Type B pancreatic cell (in vitro differentiated cells): ENCODE results near the gene EFNA3. TPM values are rescaled to one million over a fixed set of nuclear protein-coding genes. Genes with fewer than 3 reads are reported as not detected.

Experiments used
- DNase-seq: peaks from one replicate; pipeline ENCODE4 v3.0.0; 2021; ENCODE audit warnings: mixed read lengths; ENCODE audit not compliant: unreplicated experiment; ENCODE audit errors: extremely low spot score
- H3K27ac Mint-ChIP-seq: 2 replicates; pipeline ENCODE4 v1.8.0; 2021; ENCODE audit warnings: mild to moderate bottlenecking, mixed read lengths
- H3K27me3 Mint-ChIP-seq: 2 replicates; pipeline ENCODE4 v1.8.0; 2021; ENCODE audit warnings: mixed read lengths
- H3K36me3 Mint-ChIP-seq: 2 replicates; pipeline ENCODE4 v1.8.0; 2021; ENCODE audit warnings: mixed read lengths
- H3K4me1 Mint-ChIP-seq: one replicate; pipeline ENCODE4 v1.8.0; 2021; ENCODE audit warnings: mixed read lengths; ENCODE audit not compliant: unreplicated experiment
- H3K4me3 Mint-ChIP-seq: 2 replicates; pipeline ENCODE4 v1.8.0; 2021; ENCODE audit warnings: mild to moderate bottlenecking, mixed read lengths
- H3K9me3 Mint-ChIP-seq: 2 replicates; pipeline ENCODE4 v1.8.0; 2021; ENCODE audit warnings: mixed read lengths
- CTCF ChIP-seq: fragments of 200-600 bp; sonication (generic); conservative IDR thresholded peaks from 2 replicates; pipeline ENCODE4 v1.5.0; 2021; ENCODE audit warnings: antibody characterized with exemption, mild to moderate bottlenecking
- total RNA-seq: library from RNA; stranded (reverse); gene quantifications from 2 replicates; pipeline ENCODE4 v1.2.1, GENCODE V29; 2021; ENCODE audit warnings: low replicate concordance

The EFNA3 gene
- total RNA-seq, 1 donor from 2014 or later: 4.7 TPM

- Mint-ChIP-seq H3K27me3 (peaks cover 60% of the 10 kb centered on the region), H3K27ac (no peak overlapping the region), H3K36me3 (no peaks in the 10 kb centered on the region), H3K9me3 (no peaks in the 10 kb centered on the region), H3K4me1 (peaks cover 27% of the 10 kb centered on the region), H3K4me3 (no peak overlapping the region)
- no peak for TF ChIP-seq CTCF
- DNase-seq: no peak
Observed at GRCh38 chr1:155076371-155076770, 2.3 kb upstream of the EFNA3 start.

- H3K4me3 Mint-ChIP-seq: peak overlapping the region; percentile 71
Observed at GRCh38 chr1:155077346-155077745, 1.3 kb upstream of the EFNA3 start.

GRCh38 chr1:155077758-155078445 lies 735 bp upstream of the EFNA3 start:
- H3K4me3 Mint-ChIP-seq: peak overlapping the region; percentile 77
- H3K36me3 Mint-ChIP-seq: no peaks in the 10 kb centered on the region
- H3K9me3 Mint-ChIP-seq: no peaks in the 10 kb centered on the region
- no peak for TF ChIP-seq CTCF
- peaks cover 58% of the 10 kb centered on the region for H3K27me3 Mint-ChIP-seq
- no peak for DNase-seq
- peak overlapping the region; percentile 26 for H3K27ac Mint-ChIP-seq
- peaks cover 22% of the 10 kb centered on the region for H3K4me1 Mint-ChIP-seq

More at GRCh38 chr1:155077346-155077745, 1.3 kb upstream of the EFNA3 start:
- DNase-seq: no peak
- H3K27me3 Mint-ChIP-seq: peaks cover 58% of the 10 kb centered on the region
- H3K27ac Mint-ChIP-seq: peak overlapping the region; percentile 26
- no peak for TF ChIP-seq CTCF
- no peaks in the 10 kb centered on the region for H3K36me3 Mint-ChIP-seq
- peaks cover 22% of the 10 kb centered on the region for H3K4me1 Mint-ChIP-seq
- no peaks in the 10 kb centered on the region for H3K9me3 Mint-ChIP-seq

- Mint-ChIP-seq H3K27ac (peak overlapping the region; percentile 74), H3K36me3 (no peaks in the 10 kb centered on the region), H3K4me3 (peak overlapping the region; percentile 90), H3K27me3 (peaks cover 62% of the 10 kb centered on the region), H3K9me3 (no peaks in the 10 kb centered on the region), H3K4me1 (peaks cover 27% of the 10 kb centered on the region)
- no peak for TF ChIP-seq CTCF
- DNase-seq: no peak
Observed at GRCh38 chr1:155079210-155079486, 511 bp downstream of the EFNA3 start.

GRCh38 chr1:155079487-155080311 lies 1.1 kb downstream of the EFNA3 start:
- Mint-ChIP-seq H3K36me3 (no peaks in the 10 kb centered on the region), H3K4me3 (peak overlapping the region; percentile 90), H3K4me1 (peaks cover 33% of the 10 kb centered on the region), H3K27ac (peak overlapping the region; percentile 74), H3K9me3 (no peaks in the 10 kb centered on the region), H3K27me3 (peaks cover 65% of the 10 kb centered on the region)
- no peak for DNase-seq
- no peak for TF ChIP-seq CTCF
